K562 (cell line): Measurements from ENCODE around the gene SNX15.

Experiments used
- CHD2 ChIP-seq: IDR thresholded peaks from 2 replicates; pipeline ENCODE4 v1.6.1; 2011; ENCODE audit warnings: low read depth, low read length
- EP300 ChIP-seq: IDR thresholded peaks from 2 replicates; pipeline ENCODE4 v1.6.1; 2012; ENCODE audit warnings: low read length, improper control_type of control experiment
- GABPA ChIP-seq: fragments of 200-800 bp; sonication (Bioruptor generic); conservative IDR thresholded peaks from 2 replicates; pipeline ENCODE4 v1.6.1; 2016; ENCODE audit warnings: low read depth, missing genetic modification characterization, missing compliant biosample characterization
- KDM1A ChIP-seq, 2 experiments: fragments of 450-650 bp; IDR thresholded peaks; 2 replicates each; pipeline ENCODE4 v1.6.1; 2016; ENCODE audit warnings: mild to moderate bottlenecking in 2 of 2
- MCM3 ChIP-seq: fragments of 450-650 bp; IDR thresholded peaks from 2 replicates; pipeline ENCODE4 v1.6.1; 2016
- MYC ChIP-seq, 2 experiments: fragments of 250-450 bp in 1 of 2; sonication (Bioruptor Pico) in 1 of 2; IDR thresholded peaks; 2 replicates each; pipeline versions ENCODE4 v1.5.1 to v1.6.1; 2012 to 2021; ENCODE audit warnings: low read depth in 2 of 2, borderline replicate concordance in 1 of 2, improper control_type of control experiment in 1 of 2, low read length in 1 of 2, mild to moderate bottlenecking in 1 of 2, moderate library complexity in 1 of 2
- NFATC3 ChIP-seq: fragments of 450-650 bp; IDR thresholded peaks from 2 replicates; pipeline ENCODE4 v1.6.1; 2017; ENCODE audit warnings: mild to moderate bottlenecking
- RFX5 ChIP-seq: IDR thresholded peaks from 2 replicates; pipeline ENCODE4 v1.6.1; 2011; ENCODE audit warnings: low read depth, mild to moderate bottlenecking, improper control_type of control experiment, low read length
- SOX6 ChIP-seq: fragments of 450-650 bp; IDR thresholded peaks from 2 replicates; pipeline ENCODE4 v1.6.1; 2014; ENCODE audit warnings: mild to moderate bottlenecking
- ZFP30 ChIP-seq: fragments of 250-450 bp; sonication (Bioruptor Pico); IDR thresholded peaks from 2 replicates; pipeline ENCODE4 v1.8.0; 2022; ENCODE audit warnings: moderate library complexity, mild to moderate bottlenecking, inconsistent platforms, borderline replicate concordance

DNA sequence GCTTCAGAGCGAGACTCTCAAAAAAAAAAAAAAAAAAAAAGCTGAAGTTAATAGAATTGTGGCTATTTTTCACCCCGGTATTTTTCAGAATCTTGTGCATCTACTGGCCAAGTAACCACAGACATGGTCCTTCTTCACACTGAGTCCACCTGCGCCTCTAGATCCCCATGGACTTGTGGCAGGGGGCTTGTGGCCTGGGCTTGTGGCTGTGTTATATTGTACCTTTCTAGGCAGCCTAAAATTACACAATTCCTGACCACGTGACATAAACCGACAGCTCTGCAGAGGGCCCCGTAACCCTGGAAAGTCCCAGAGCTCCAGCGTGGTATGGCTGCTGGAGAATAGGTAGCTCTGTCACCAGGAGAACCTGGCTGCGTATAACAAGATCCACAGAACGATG lies 42.0 kb downstream of the SNX15 start:
- no peak for TF ChIP-seq MYC (IDR thresholded peaks at IDR 0.05; ENCODE audit: low read depth, low read length)
- no peak for TF ChIP-seq MYC (CRISPR knock-in tag; IDR thresholded peaks at IDR 0.05; ENCODE audit: borderline replicate concordance, low read depth)
- TF ChIP-seq EP300, result no peak
- TF ChIP-seq CHD2, result no peak
- TF ChIP-seq SOX6, result no peak
- TF ChIP-seq MCM3, result no peak
- TF ChIP-seq RFX5, result no peak
- TF ChIP-seq ZFP30 (CRISPR knock-in tag), result no peak
- no peak for TF ChIP-seq KDM1A (IDR thresholded peaks at IDR 0.05)
- no peak for TF ChIP-seq NFATC3
- TF ChIP-seq GABPA (tag), result no peak
